Type B pancreatic cell (in vitro differentiated cells): ENCODE results near the gene TBC1D8. TPM values are rescaled to one million over a fixed set of nuclear protein-coding genes. Genes with fewer than 3 reads are reported as not detected.

Source experiments
- DNase-seq: peaks from one replicate; pipeline ENCODE4 v3.0.0; 2021; ENCODE audit warnings: mixed read lengths; ENCODE audit not compliant: unreplicated experiment; ENCODE audit errors: extremely low spot score
- H3K27ac Mint-ChIP-seq: 2 replicates; pipeline ENCODE4 v1.8.0; 2021; ENCODE audit warnings: mild to moderate bottlenecking, mixed read lengths
- H3K27me3 Mint-ChIP-seq: 2 replicates; pipeline ENCODE4 v1.8.0; 2021; ENCODE audit warnings: mixed read lengths
- H3K36me3 Mint-ChIP-seq: 2 replicates; pipeline ENCODE4 v1.8.0; 2021; ENCODE audit warnings: mixed read lengths
- H3K4me1 Mint-ChIP-seq: one replicate; pipeline ENCODE4 v1.8.0; 2021; ENCODE audit warnings: mixed read lengths; ENCODE audit not compliant: unreplicated experiment
- H3K4me3 Mint-ChIP-seq: 2 replicates; pipeline ENCODE4 v1.8.0; 2021; ENCODE audit warnings: mild to moderate bottlenecking, mixed read lengths
- H3K9me3 Mint-ChIP-seq: 2 replicates; pipeline ENCODE4 v1.8.0; 2021; ENCODE audit warnings: mixed read lengths
- CTCF ChIP-seq: fragments of 200-600 bp; sonication (generic); conservative IDR thresholded peaks from 2 replicates; pipeline ENCODE4 v1.5.0; 2021; ENCODE audit warnings: antibody characterized with exemption, mild to moderate bottlenecking
- total RNA-seq: library from RNA; stranded (reverse); gene quantifications from 2 replicates; pipeline ENCODE4 v1.2.1, GENCODE V29; 2021; ENCODE audit warnings: low replicate concordance

TBC1D8 gene
- total RNA-seq, 1 donor from 2014 or later = 20.1 TPM

GRCh38 chr2:101107241-101107640 is 43.9 kb downstream of the TBC1D8 start:
- Mint-ChIP-seq H3K27ac (peak overlapping the region; percentile 54), H3K9me3 (peaks cover 7% of the 10 kb centered on the region), H3K36me3 (peaks cover 4% of the 10 kb centered on the region), H3K27me3 (no peaks in the 10 kb centered on the region), H3K4me3 (no peak overlapping the region), H3K4me1 (peaks cover 31% of the 10 kb centered on the region)
- DNase-seq = no peak
- TF ChIP-seq CTCF = no peak

- DNase-seq = no peak
- H3K4me3 Mint-ChIP-seq = no peak overlapping the region
- TF ChIP-seq CTCF = no peak
- H3K27ac Mint-ChIP-seq = peak overlapping the region; percentile 54
- H3K4me1 Mint-ChIP-seq = peaks cover 30% of the 10 kb centered on the region
- peaks cover 4% of the 10 kb centered on the region for H3K36me3 Mint-ChIP-seq
- H3K9me3 Mint-ChIP-seq = peaks cover 7% of the 10 kb centered on the region
- H3K27me3 Mint-ChIP-seq = no peaks in the 10 kb centered on the region
Observed at GRCh38 chr2:101106453-101107181, 44.6 kb downstream of the TBC1D8 start.

- Mint-ChIP-seq H3K36me3 (peaks cover 11% of the 10 kb centered on the region), H3K27me3 (no peaks in the 10 kb centered on the region), H3K27ac (peak overlapping the region; percentile 9), H3K9me3 (peaks cover 7% of the 10 kb centered on the region), H3K4me1 (peaks cover 24% of the 10 kb centered on the region), H3K4me3 (no peak overlapping the region)
- DNase-seq = no peak
- TF ChIP-seq CTCF = no peak
Observed at GRCh38 chr2:101105654-101106053, 45.5 kb downstream of the TBC1D8 start.

DNA sequence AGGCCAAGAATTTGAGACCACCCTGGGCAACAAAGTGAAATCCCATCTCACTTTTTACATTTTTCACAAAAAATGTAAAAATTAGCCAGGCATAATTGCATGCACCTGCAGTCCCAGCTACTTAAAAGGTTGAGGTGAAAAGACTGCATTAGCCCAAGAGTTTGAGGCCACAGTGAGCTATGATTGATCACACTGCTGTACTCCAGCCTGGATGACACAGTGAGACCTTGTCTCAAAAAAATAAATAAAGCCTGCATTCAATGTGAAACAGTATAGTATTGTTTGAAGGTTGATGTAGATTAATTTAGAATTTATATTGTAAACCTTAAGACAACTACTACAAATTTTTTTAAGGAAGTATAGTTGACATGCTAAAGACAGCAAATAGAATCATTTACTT is 53.5 kb downstream of the TBC1D8 start:
- Mint-ChIP-seq H3K9me3 (peaks cover 12% of the 10 kb centered on the region), H3K27ac (no peak overlapping the region), H3K27me3 (no peaks in the 10 kb centered on the region), H3K4me1 (no peaks in the 10 kb centered on the region), H3K4me3 (no peak overlapping the region), H3K36me3 (peaks cover 14% of the 10 kb centered on the region)
- DNase-seq = no peak
- no peak for TF ChIP-seq CTCF

DNA sequence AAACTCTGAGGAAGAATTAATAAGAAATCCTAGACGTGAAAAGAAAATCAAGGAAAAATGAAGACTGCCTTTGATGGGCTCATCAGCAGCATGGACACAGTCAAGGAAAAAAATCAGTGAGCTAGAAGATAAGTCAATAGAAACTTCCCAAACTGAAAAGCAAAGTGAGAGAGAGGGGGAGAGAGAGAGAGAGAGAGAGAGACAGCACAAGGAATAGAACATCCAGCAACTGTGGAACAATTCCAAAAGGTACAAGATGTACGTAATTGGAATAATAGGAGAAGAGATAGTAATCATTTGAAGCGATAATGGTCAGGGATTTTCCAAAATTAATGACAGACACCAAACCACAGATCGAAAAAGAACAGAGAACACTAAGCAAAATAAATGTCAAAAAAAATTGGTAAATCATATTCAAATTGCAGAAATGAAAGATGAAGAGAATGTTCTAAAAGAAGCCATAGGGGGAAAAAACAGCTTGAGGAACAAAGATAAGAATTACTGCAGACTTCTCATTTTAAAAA is 54.5 kb downstream of the TBC1D8 start:
- Mint-ChIP-seq H3K9me3 (peaks cover 12% of the 10 kb centered on the region), H3K4me1 (no peaks in the 10 kb centered on the region), H3K27ac (no peak overlapping the region), H3K27me3 (no peaks in the 10 kb centered on the region), H3K4me3 (no peak overlapping the region), H3K36me3 (peaks cover 14% of the 10 kb centered on the region)
- no peak for DNase-seq
- no peak for TF ChIP-seq CTCF
